GM21717 (cell line): ENCODE results near the gene ACTR1A.
"Not testable (repeated sequence)": the region's sequence is repeated elsewhere in the genome, so short reads cannot be mapped to it uniquely, and the experiment has no call there.

ENCODE experiments used
- ATAC-seq: cut with Tn5 transposase; IDR thresholded peaks from one replicate; pipeline ENCODE4 v1.9.1; 2021; ENCODE audit warnings: mild to moderate bottlenecking, moderate library complexity; ENCODE audit not compliant: unreplicated experiment

Gene ACTR1A

GRCh38 chr10:102502337-102503151, at the start of gene ACTR1A:
ACTR1A (minus strand) TSS chr10:102502712; CDS start chr10:102502647, 65 bp downstream.
- peak; percentile 44 for ATAC-seq

- no peak for ATAC-seq
Measured at GRCh38 chr10:102550636-102551210, 48.2 kb upstream of the ACTR1A start.

- no peak for ATAC-seq
Measured at GRCh38 chr10:102549549-102549948, 47.0 kb upstream of the ACTR1A start.

- ATAC-seq: no peak
Measured at GRCh38 chr10:102546606-102547320, 44.3 kb upstream of the ACTR1A start.

GRCh38 chr10:102545997-102546396, 43.5 kb upstream of the ACTR1A start:
- ATAC-seq: no peak

- ATAC-seq: no peak
Measured at GRCh38 chr10:102545265-102545871, 42.9 kb upstream of the ACTR1A start.

- ATAC-seq: no peak
Measured at GRCh38 chr10:102542800-102543418, 40.4 kb upstream of the ACTR1A start.

- ATAC-seq: peak; percentile 56
Measured at GRCh38 chr10:102540023-102540422, 37.5 kb upstream of the ACTR1A start.

GRCh38 chr10:102538811-102539210, 36.3 kb upstream of the ACTR1A start:
- ATAC-seq: no peak

- ATAC-seq: no peak
Measured at GRCh38 chr10:102537948-102538347, 35.4 kb upstream of the ACTR1A start.

GRCh38 chr10:102537367-102537766, 34.9 kb upstream of the ACTR1A start:
- no peak for ATAC-seq

GRCh38 chr10:102535481-102536147, 33.1 kb upstream of the ACTR1A start:
- ATAC-seq: no peak

- ATAC-seq: not testable (repeated sequence)
Measured at GRCh38 chr10:102534966-102535365, 32.5 kb upstream of the ACTR1A start.

GRCh38 chr10:102534333-102534732, 31.8 kb upstream of the ACTR1A start:
- ATAC-seq: no peak

GRCh38 chr10:102527546-102527945, 25.0 kb upstream of the ACTR1A start:
- ATAC-seq: no peak

GRCh38 chr10:102524746-102525145, 22.2 kb upstream of the ACTR1A start:
- ATAC-seq: no peak

- no peak for ATAC-seq
Measured at GRCh38 chr10:102523250-102524029, 20.9 kb upstream of the ACTR1A start.

GRCh38 chr10:102522874-102523249, 20.4 kb upstream of the ACTR1A start:
- ATAC-seq: no peak

- no peak for ATAC-seq
Measured at GRCh38 chr10:102519246-102519825, 16.8 kb upstream of the ACTR1A start.
